ENCODE measurements around the gene PLEKHA5. TPM values are rescaled to one million over a fixed set of nuclear protein-coding genes. Genes with fewer than 3 reads are reported as not detected.

Gene PLEKHA5
- total RNA-seq, 1 experiment from 2014 or later = 14.0 TPM

GRCh38 chr12:19179986-19180385 lies 50.5 kb downstream of the PLEKHA5 start:
- BruUV-seq (replicated peaks) = no TSS peak
- Histone ChIP-seq H3K9me3 (ENCODE audit: low read depth, low read length, poor library complexity, severe bottlenecking) (no peaks in the 10 kb centered on the region), H3K36me3 (ENCODE audit: insufficient read depth, low read length, poor library complexity, severe bottlenecking) (no peaks in the 10 kb centered on the region), H3K4me3 (ENCODE audit: low read depth, low read length, poor library complexity, severe bottlenecking) (no peak overlapping the region), H3K27ac (ENCODE audit: low read depth, low read length, poor library complexity, severe bottlenecking) (no peak overlapping the region), H3K27me3 (replicated peaks; ENCODE audit: insufficient read depth, low read depth, low read length, poor library complexity) (no peaks in the 10 kb centered on the region), H3K4me1 (ENCODE audit: insufficient read depth, low read length, poor library complexity, severe bottlenecking) (peaks cover 30% of the 10 kb centered on the region)
- ChIA-PET POLR2A (ENCODE audit: low non-redundant PET) (interaction anchor here (0.5 kb wide), 1 partner anchor 51 kb away, joined by 3 read pairs; no protein-coding TSS in a partner anchor), CTCF (no interaction called here)
- DNase-seq (ENCODE audit: low spot score) = peak; percentile 51
- intact Hi-C loops (cut with micrococcal nuclease; ENCODE audit: unreplicated experiment) = loop anchor here (10.0 kb wide), 2 partner anchors 465 to 745 kb away; no protein-coding TSS in a partner anchor
- TF ChIP-seq EZH2 (IDR thresholded peaks at IDR 0.05; ENCODE audit: borderline replicate concordance, low read depth, low read length, poor library complexity, severe bottlenecking) (no peak), CTCF (conservative IDR thresholded peaks at IDR 0.05; ENCODE audit: low read depth, low read length) (no peak)

- no peaks in the 10 kb centered on the region for H3K36me3 ChIP-seq (ENCODE audit: insufficient read depth, low read length, poor library complexity, severe bottlenecking)
- CTCF ChIA-PET = interaction anchor here (0.6 kb wide), 2 partner anchors 102 to 864 kb away, joined by 3 to 7 read pairs; no protein-coding TSS in a partner anchor
Measured at GRCh38 chr12:19181666-19182426, 52.3 kb downstream of the PLEKHA5 start.

More at GRCh38 chr12:19181666-19182426, 52.3 kb downstream of the PLEKHA5 start:
- intact Hi-C loops (cut with micrococcal nuclease; ENCODE audit: unreplicated experiment) = loop anchor here (2.0 to 10.0 kb wide), 3 partner anchors 321 to 747 kb away; no protein-coding TSS in a partner anchor
- Histone ChIP-seq H3K4me3 (ENCODE audit: low read depth, low read length, poor library complexity, severe bottlenecking) (no peak overlapping the region), H3K9me3 (ENCODE audit: low read depth, low read length, poor library complexity, severe bottlenecking) (no peaks in the 10 kb centered on the region), H3K4me1 (ENCODE audit: insufficient read depth, low read length, poor library complexity, severe bottlenecking) (peaks cover 30% of the 10 kb centered on the region), H3K27me3 (replicated peaks; ENCODE audit: insufficient read depth, low read depth, low read length, poor library complexity) (no peaks in the 10 kb centered on the region), H3K27ac (ENCODE audit: low read depth, low read length, poor library complexity, severe bottlenecking) (no peak overlapping the region)
- TF ChIP-seq CTCF (conservative IDR thresholded peaks at IDR 0.05; ENCODE audit: low read depth, low read length) (peak; percentile 60), EZH2 (IDR thresholded peaks at IDR 0.05; ENCODE audit: borderline replicate concordance, low read depth, low read length, poor library complexity, severe bottlenecking) (no peak)
- DNase-seq (ENCODE audit: low spot score) = peak; percentile 42
- POLR2A ChIA-PET (ENCODE audit: low non-redundant PET) = interaction anchor here (0.7 kb wide), 1 partner anchor 1039 kb away, joined by 3 read pairs; no protein-coding TSS in a partner anchor
- BruUV-seq (replicated peaks) = no TSS peak

Data from A673 (cell line).